HG02571 (cell line): ENCODE measurements around the gene DTNBP1.

ENCODE experiments used
- ATAC-seq: cut with Tn5 transposase; IDR thresholded peaks from one replicate; pipeline ENCODE4 v1.9.1; 2021; ENCODE audit warnings: mild to moderate bottlenecking, moderate library complexity; ENCODE audit not compliant: unreplicated experiment

Gene DTNBP1

DNA sequence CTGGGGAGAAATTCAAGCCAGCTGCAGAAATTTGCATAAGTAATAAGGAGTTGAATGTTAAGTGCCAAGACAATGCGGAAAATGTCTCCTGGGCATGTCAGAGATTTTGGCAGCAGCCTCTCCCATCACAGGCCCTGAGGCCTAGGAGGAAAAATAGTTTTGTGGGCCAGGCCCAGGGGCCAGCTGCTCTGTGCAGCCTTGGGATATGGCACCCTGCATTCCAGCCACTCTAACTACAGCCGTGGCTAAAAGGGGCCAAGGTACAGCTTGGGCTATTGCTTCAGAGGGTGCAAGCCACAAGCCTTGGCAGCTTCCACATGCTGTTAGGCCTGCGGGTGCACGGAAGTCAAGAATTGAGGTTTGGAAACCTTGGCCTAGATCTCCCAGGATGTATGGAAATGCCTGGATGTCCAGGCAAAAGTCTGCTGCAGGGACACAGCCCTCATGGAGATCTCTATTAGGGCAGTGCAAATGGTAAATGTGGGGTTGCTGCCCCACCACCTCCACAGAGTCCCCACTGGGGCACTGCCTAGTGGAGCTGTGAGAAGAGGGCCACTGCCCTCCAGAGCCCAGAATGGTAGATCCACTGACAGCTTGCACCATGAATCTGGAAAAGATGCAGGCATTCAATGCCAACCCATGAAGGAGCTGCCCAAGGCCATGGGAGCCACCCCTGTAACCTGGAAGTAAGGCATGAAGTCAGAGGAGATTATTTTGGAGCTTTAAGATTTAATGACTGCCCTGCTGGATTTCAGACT, 126.5 kb downstream of the DTNBP1 start:
- no peak for ATAC-seq

DNA sequence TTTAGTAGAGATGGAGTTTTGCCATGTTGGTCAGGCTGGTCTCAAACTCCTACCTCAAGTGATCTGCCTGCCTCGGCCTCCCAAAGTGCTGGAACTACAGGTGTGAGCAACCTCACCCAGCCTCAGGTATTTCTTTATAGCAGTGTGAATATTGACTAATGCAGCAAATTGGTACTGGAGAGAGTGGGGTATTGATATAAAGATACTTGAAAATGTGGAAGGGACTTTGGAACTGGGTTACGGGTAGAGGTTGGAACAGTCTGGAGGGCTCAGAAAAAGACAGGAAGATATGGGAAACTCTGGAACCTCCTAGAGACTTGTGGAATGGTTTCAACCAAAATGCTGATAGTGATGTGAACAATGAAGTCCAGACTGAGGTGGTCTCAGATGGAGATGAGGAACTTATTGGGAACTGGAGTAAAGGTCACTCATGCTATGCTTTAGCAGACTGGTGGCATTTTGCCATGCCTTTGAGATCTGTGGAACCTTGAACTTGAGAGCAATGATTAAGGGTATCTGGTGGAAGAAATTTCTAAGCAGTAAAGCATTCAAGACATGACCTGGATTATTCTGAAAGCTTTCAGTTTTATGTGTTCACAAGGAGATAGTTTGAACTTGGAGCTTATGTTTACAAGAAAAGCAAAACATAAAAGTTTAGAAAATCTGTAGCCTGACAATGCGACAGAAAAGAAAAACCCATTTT, 127.2 kb downstream of the DTNBP1 start:
- ATAC-seq, result no peak

DNA sequence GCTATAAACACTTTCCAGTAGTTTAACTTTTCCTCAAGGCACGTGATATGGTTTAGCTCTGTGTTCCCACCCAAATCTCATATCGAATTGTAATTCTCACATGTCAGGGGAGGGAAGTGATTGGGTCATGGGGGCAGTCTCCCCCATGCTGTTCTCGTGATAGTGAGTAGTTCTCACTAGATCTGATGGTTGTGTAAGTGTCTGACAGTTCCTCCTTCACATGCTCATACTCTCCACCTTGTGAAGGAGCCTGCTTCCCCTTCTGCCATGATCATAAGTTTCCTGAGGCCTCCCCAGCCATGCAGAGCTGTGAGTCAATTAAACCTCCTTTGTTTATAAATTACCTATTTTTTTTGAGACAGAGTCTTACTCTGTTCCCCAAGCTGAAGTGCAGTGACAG, 127.9 kb downstream of the DTNBP1 start:
- ATAC-seq, result no peak

DNA sequence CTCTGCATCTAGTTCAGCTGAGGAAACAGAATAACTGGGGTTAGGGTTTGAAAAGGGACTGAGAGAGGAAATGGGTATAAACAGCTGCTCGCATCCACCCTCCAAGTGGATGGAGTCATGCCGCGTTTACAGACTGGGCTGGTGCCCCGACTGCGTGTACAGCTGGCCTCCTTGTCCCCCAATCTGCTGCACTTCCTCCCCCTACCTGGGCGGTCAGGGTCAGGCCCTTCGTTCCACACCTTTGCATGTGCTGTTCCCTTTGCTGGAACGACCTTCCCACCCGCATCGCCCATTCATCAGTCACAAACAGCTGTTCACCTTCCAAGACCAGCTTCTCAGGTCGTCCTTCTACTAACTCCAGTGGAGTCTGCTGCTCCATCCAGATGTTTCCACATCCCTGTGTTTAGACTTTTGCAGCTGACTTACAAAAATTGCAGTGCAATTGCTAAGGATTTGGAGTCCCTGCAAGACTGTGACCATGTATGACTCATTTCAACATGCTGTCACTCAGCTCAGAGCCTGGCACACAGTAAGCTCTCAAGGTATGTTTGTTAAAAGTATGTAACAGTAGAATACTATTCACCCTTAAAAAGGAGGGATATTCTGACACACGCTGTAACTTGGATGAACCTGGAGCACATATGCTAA, 129.3 kb downstream of the DTNBP1 start:
- no peak for ATAC-seq

DNA sequence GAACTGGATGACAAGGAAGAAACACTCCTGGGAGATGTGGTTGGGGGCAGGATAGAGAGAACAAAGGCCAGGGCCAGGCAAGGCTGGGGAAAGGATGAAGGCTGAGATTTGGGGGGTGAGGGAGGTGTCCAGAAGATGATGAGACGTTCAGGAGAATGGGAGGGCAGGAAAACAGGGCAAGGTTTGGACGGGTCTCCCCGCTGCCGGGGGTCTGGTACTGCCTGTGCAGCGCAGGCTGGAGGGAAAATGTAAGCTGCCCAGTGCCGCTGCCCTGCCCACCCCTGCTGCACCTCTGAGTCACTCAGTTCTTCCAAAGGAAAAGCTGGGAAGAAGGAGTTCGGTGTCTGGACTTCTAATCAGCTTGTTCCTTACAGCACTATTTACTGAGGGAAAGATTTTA, 130.9 kb downstream of the DTNBP1 start:
- no peak for ATAC-seq

DNA sequence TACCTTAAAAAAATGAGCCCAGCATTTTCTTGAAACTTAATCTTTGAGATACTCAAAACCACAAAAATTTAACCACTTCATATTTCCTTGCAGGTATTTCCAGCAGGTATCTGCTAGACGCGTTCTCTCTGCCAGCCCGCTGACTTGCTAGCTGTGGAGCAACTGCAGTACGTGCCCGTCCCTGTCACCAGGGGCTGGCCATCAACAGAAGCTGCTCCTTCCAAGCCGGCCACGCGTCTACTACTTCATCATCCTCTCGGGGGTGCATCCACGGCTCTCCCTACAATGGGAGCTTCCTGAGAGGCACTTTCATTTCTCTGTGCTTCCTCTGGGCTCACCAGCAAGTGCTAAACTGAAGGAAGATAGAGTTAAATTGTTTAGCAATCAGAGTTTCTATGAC, 132.4 kb downstream of the DTNBP1 start:
- ATAC-seq, result no peak

DNA sequence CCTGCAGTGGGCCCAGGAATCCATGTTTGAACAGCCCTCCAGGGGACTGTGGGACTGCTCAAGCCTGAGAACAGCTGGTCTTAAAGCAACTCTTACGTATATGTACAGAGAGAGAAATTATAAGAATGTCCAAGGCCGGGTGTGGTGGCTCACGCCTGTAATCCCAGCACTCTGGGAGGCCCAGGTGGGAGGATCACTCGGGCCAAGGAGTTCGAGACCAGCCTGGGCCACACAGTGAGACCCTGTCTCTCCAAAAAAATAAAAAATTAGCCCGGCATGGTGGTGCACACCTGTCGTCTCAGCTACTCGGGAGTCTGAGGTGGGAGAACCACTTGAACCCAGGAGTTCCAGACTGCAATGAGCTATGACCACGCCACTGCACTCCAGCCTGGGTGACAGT, 134.0 kb downstream of the DTNBP1 start:
- no peak for ATAC-seq

DNA sequence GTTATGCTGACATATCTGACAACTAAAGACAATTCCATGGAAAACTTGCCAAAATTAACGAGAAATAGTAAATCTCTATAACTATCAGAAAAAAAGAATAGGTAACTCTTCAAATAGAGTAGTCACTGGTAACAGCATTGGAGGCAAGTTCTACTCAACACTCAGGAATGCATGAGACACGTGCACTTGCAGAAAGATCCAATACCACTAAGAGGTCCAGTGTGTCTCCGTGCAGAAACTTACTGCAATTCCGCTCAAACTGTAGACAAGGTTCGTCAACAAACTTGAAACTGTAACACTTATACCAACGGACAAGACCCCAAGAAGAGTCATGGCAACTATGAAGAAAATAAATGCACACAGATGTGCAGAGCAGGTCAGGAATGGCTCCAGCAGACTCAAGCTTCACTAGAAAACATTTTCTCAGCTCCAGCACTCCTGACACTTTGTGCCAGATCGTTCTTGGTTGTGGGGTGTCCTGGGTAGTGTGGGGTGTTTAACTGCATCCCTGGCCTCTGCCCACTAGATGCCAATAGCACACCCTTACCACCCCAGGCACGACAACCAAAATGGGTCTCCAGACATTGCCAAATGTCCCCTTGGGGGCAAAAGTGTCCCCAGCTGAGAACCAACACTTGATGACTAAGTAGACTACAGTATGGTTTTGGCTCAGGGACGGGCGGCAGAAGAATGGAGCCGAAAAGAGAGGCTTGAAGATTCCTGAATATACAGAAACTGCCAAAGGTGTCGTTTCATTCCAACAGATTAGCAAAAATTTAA, 134.8 kb downstream of the DTNBP1 start:
- ATAC-seq, result no peak

DNA sequence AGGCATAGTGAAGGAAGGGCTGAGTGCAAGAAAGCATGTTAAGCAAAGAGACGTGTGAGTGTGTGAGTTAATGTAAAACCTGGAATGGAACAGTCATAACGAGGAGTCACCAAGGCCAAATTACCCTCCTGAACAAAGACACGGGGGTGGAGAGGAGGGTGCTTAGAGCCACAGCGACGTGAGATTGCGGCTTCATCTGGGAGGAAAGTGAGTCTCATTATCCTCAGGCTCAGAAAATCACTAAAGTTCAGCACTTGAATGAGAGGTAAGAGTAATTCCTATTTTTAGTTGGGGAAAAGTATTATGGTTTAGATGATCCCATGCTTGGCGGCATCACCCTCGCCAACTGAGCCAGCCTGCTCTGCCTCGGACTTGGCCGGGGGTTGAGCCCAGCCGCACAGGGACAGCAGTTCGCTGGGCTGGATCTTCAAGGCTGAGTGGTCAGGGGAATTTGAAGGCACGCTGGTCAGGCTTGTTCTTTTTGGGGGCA, 136.6 kb downstream of the DTNBP1 start:
- no peak for ATAC-seq

DNA sequence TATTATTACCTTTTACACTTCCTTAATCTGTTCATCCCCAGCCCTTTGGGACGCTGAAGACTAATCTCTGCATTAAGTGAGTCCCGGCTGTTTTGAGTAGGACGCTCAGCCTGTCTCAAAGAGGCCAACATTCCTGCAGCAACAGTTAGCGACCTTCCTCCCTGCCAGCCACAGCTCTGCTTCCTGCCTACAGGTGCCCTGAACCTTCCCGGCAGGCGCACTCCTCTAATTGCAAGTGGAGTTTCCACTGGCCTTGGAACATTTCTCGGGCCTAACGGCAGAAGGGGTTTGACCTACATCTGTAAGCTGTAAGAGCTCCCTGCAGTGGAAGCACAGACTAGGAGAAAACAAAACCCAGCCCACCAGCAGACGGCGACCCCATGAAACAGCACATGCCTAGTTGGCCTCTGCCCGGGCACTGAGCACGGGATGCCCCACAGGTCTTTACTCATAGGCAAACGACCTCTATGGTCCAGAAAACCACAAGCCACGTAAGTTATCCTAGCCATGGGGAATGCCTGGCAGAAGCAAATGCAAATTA, 137.9 kb downstream of the DTNBP1 start:
- ATAC-seq, result no peak

DNA sequence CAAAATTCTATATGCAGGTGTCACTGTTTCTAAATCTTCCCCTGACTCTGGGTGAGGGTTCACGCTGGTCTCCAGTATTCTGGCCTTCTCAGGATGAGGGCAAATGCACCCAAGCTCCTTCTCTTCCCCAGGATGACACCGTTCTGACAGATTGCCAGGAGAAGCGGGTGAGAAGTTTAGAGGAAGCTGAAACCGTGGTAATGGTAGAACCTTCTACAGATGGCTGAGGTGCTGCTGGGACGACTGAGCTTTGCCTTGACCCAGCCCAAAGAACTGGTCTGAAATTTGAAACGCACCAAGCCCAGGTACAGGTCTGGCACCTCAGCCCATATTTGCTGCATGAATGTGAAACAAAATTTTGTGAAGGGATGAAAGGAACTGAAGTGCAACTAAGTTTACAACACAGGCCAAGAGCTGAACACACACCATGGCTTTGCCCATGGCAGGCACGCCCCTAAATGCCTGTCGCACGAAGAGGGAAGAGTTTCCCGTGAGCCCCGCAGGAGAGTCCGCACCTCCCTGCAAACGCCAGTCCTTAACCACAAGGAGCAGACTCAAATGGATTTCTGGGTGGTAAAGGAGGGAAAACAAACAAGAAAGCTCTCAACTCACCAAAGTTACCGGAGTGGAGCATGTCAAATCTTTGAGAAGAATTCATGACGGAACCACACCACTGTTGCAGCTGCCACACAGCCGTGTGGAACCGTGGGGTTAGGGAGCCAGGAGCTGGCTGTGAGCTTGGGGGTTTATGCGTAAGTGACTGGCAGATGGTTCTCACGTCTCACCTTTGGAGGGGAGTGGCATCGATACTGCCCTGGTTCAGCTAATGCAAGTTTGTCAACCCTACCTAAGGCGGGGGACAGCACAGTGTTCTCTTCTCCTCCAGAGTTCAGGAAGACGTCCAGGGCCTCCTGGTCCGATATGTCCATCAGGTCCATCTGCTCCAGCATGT, 138.9 kb downstream of the DTNBP1 start:
- ATAC-seq, result no peak

DNA sequence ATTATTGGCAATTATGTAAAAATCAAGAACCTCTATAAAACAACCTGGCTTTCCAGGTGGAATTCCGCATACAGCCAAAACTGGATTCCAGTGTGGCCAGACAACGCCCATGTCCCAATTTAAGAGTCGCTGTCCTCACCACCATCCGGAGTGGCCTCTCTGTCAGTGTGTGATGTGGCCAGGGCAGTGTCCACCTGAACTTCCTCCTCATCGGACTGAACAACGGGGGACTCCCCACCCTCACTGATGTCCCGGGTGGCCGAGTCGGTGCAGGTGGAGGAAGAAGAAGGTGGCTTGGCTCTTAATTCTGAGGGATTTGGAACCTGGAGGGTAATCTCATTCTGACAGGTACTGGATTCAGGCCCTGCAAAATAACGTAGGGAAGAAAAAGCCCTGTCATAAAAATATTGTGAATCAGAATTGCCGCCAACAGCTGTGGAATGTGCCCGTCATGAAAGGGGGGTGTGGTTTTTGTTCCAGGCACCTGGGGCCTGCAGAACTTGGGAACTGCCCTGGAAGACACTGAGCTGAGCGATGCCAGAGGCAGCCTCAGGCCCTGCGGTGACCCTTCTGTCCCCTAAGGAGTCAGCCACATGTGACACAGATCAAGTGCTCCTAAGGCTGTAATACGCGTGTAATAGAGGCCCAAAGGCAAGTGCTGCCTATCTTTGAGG, 139.8 kb downstream of the DTNBP1 start:
- no peak for ATAC-seq

DNA sequence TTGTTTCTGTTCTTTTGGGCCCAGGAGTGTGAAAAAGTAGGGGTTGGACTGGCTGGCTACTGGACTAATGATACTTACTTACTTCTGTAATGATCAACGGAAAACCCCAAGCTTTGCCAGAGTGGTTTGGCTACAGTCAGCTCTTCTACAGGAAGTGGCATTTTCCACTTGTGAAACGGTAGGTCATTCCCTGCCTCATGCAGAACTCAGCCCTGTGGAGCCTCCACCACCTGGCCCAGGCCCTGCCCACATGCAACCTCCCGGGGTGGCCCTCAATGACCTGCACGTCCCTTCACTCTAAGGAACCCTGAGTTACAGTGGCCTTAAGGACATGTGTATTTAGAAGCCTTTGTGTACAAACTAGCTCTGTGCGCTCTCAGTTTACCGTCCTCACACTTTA, 140.4 kb downstream of the DTNBP1 start:
- ATAC-seq, result no peak

DNA sequence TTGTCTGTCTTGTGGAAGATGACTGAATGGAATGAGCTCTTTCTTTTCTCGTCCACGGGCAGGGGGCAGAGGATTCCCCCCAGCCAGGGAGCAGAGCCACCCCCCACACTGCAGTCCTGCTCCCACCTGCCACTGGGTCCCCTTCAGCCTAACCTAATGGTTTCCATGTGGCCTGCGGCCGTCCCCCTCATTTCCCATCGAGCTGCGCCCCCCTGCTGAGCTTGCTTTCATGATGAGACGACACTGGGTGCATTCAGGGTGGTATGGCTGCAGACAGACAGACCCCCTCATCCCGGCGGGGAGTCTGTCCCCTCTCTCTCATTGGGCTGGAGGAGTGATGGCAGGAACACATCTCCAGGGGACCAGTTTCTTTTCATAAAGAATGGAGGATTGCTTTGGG, 140.8 kb downstream of the DTNBP1 start:
- ATAC-seq, result no peak

DNA sequence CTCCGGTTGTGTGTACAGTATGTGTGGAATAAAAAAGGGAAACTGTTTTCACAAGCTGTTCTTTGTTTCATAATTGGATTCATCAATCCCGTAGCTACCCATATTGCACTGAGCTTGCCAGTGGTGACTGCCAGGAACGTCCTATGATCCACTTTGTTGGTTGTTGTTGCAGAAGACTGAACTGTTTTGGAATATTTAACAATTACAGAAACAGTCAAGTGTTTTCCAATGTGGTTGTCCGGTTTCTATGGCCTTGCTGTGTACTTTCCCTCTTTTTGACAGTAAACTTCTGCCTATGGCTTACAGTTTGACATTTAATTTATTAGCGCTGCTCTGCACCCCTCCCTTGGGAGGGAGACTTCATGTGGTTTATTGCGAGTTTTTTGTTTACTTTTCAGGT, 141.2 kb downstream of the DTNBP1 start:
- ATAC-seq, result no peak

DNA sequence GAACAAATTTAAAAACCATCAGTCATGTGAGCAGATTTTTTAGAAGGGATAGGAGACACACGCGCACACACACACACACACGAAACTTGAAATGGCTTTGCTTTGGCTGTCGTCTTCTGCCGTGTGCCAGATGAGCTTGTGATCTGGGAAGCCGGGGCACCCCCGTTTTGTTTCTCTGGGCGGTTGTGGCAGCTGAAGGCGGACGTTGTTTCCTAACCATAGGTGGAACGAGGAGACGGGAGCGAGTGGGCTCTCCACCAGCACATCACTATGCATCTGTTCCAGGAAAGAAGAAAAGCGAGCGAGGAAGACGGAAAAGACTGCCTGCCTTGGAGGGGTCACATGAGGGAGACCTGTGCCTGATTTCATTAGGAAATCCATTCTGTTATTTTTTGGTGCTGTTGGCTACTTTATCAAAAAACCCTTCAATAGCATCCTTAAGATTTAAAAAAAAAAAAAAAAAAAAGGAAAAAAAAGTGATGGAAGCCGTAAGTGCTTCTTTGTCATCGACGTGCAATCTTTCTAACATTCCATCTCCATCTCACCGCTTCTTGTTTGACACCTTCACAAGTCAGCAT, 142.1 kb downstream of the DTNBP1 start:
- ATAC-seq, result no peak

DNA sequence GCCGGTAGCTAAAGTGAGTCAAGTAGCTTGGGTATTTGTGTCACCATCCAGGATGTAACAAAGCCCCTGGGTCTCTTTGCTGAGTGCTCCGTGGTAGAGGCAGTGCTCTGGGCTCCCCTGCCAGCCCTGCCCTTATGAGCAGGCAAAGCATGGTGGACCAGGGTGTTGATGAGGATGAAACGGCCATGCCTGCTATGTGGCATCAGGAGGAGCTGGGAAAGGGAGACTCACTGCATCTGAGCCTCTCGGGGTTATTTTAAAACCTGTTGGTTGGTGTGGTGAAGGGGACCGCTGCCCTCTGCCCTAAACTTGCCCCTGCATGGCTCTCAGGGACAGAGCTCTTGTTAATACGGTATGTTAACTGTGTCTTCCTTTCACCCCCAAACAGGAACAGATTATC, 143.1 kb downstream of the DTNBP1 start:
- ATAC-seq, result no peak

DNA sequence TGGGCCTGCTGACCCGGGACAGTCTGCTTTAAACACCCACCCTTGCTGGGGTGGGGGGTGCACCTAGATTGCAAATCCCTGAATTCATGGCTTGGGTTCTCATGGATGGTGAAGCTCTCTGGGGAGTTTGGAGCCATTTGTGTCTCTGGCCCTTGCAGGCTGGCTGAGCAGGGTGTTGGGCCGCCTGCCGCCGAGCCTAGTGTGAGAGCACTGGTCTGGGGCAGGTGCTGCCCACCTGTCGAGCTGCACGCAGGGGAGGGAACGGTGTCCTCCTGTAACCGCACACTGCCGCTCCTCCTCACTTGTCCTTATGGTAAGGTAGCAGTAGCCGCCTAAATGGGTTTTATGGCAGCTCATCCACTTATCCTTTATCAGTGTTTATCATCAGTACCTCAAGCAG, 143.9 kb downstream of the DTNBP1 start:
- ATAC-seq, result no peak

DNA sequence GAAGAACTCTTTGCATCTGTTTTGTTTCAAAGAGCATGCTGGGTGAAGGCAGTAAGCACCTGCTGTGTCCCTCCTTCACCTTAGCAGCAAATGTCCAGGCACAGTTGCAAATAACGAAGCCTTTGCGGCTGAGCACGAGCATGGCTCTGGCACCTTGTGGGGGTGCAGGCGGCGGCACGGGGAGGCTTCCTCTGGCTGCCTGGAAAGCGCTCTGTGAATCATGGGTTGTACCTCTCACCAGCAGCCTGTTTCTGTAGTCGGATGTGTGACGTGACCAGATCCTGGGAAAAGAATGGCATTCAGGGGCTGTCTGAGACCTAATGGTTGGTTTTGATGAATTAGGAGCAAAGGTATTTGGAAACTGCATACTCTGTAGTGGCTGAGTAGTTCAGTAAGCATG, 144.8 kb downstream of the DTNBP1 start:
- ATAC-seq, result no peak
